HG03575 (cell line): ENCODE measurements around the gene PSMB5.

Experiments used
- ATAC-seq: cut with Tn5 transposase; IDR thresholded peaks from one replicate; pipeline ENCODE4 v1.9.1; 2021; ENCODE audit not compliant: unreplicated experiment, insufficient number of reproducible peaks, low FRiP score; ENCODE audit errors: extremely low read depth

Gene PSMB5

GRCh38 chr14:22978981-22979671 is 55.6 kb downstream of the PSMB5 start:
- no peak for ATAC-seq

DNA sequence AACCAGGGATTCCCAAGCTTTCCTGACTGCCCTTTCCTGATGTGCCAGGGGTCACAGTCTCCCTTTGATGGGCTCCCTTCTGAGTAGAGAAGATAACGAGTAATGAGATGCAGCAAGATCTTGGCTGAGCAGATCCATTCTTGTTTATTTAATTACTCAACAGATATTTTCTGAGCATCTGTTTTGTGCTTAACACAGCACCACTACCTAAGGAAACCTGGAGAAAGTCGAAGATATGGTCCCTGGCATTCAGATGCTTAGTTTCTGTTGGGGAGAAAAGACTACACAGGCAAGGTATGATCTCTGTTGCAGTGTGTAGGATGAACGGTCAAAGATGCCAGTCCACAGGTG is 56.2 kb downstream of the PSMB5 start:
- ATAC-seq, result no peak

DNA sequence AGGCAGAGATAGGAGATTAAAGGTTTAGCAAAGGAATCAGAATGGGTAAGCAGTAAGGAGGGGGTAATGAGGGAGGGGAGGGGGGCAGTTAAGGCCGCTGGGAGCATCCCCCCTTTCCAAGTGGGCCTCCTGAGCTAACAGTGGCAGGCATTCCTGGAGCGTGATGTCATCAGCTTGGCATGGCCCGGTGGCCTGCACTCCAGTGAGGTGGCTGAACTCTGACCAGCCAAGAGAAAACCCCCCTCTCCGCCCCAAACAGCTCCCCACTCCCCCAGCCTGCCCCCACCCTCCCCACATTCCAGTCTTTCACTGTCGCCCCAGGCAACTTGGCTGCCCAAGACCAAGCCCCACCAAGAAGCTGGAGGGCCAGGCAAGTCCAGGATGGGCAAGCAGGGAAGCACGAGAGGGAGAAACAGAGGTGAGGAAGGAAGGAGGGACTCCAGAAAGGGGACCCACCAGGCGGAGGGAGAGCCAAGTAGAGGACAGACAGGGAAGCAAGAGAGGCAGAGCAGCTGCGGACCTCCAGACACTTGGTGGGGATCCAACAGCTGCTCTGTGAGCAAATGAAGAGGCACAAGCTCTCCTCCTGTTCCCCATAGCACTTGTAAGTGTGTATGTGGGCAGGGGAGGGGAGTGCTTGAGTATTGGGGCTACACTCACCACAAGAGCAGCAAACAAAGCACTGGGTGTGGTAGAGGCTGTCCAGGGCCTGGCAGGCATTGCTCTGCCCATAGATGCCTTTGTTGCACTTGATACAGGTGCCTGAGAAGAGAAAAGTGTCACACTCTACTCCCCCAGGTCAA is 56.8 kb downstream of the PSMB5 start:
- ATAC-seq, result no peak

GRCh38 chr14:22977434-22977683 is 57.3 kb downstream of the PSMB5 start:
- ATAC-seq, result no peak

DNA sequence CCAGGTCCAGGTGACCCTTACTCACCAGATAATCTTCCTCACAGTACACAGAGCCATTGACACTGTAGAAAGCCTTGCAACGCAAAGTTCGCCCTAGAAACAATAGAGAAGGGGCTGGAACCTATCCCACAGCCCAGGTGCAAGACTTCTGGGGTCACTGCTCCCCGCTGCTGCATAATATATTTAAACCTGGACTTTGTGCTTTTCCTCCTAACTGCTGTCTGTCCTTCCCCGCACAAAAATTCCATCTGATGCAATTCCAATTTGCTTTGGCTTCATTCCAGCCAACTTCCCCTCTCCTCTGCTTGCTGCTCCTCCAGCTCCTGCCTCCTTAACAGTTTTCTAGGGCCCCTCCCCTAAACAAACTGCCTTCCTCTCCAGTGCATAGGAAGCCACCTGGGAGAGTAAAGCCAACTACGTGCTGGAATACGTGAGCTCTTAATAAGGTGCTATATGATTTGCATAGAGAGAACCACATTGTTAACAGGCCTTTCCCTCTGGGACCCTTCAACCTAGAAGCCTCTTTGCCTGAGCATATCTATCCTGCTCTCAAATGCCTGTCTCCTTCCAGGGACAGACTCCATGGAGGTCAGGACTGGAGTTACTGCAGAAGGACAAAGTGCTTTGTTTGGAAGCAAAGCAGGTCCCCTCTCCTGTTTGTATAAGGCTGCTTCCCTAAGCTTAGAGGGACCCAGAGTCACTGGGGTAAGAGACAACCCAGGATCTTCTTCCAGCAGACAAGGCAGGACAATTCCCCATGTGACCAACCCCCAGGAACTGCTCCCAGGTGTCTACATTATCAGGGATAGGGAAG is 57.9 kb downstream of the PSMB5 start:
- no peak for ATAC-seq
